PC-3 (cell line): ENCODE results near the gene EPN1.

Experiments
- CTCF ChIP-seq: fragments of 300-600 bp; sonication (generic); conservative IDR thresholded peaks from 2 replicates; pipeline ENCODE4 v1.5.1; 2017; ENCODE audit warnings: antibody characterized with exemption, low read depth, mild to moderate bottlenecking, low read length
- EZH2phosphoT487 ChIP-seq: fragments of 300-600 bp; sonication (generic); IDR thresholded peaks from 2 replicates; pipeline ENCODE4 v1.6.1; 2018; ENCODE audit warnings: mild to moderate bottlenecking, antibody characterized with exemption, low read length, borderline replicate concordance

- no peak for TF ChIP-seq CTCF
- no peak for TF ChIP-seq EZH2phosphoT487
Measured at GRCh38 chr19:55750715-55751114, 75.7 kb downstream of the EPN1 start.
